Osteoblast (primary cell): ENCODE data around the gene SHISA5. TPM values are rescaled to one million over a fixed set of nuclear protein-coding genes. Genes with fewer than 3 reads are reported as not detected.
"Not testable (repeated sequence)": the region's sequence is repeated elsewhere in the genome, so short reads cannot be mapped to it uniquely, and the experiment has no call there.

Source experiments
- DNase-seq: peaks from one replicate; pipeline ENCODE4 v3.0.0; 2011; ENCODE audit warnings: low spot score, mixed read lengths; ENCODE audit not compliant: insufficient read length; ENCODE audit errors: missing footprints
- H2AFZ ChIP-seq: 2 replicates; pipeline ENCODE4 v1.6.0; 2011; ENCODE audit warnings: mild to moderate bottlenecking, low read length
- H3K27ac ChIP-seq: 2 replicates; pipeline ENCODE4 v1.5.1; 2011; ENCODE audit warnings: mild to moderate bottlenecking, low read depth, low read length, moderate library complexity
- H3K27me3 ChIP-seq: 2 replicates; pipeline ENCODE4 v1.6.0; 2012; ENCODE audit warnings: mild to moderate bottlenecking, control low read depth, inconsistent platforms, low read length, moderate library complexity; ENCODE audit not compliant: insufficient read depth
- H3K36me3 ChIP-seq: 2 replicates; pipeline ENCODE4 v1.5.1; 2011; ENCODE audit warnings: mild to moderate bottlenecking, low read length, control low read depth, moderate library complexity; ENCODE audit not compliant: insufficient read depth
- H3K4me1 ChIP-seq: 2 replicates; pipeline ENCODE4 v1.5.1; 2011; ENCODE audit warnings: mild to moderate bottlenecking, low read length, control low read depth, moderate library complexity; ENCODE audit not compliant: insufficient read depth
- H3K4me2 ChIP-seq: 2 replicates; pipeline ENCODE4 v1.6.0; 2011; ENCODE audit warnings: mild to moderate bottlenecking, low read length; ENCODE audit not compliant: insufficient read depth
- H3K4me3 ChIP-seq: fragments of 200-600 bp; sonication (generic); 3 replicates; pipeline ENCODE4 v1.5.1; 2012; ENCODE audit warnings: mild to moderate bottlenecking, low read length, inconsistent platforms; ENCODE audit not compliant: insufficient read depth
- H3K79me2 ChIP-seq: 2 replicates; pipeline ENCODE4 v1.6.0; 2012; ENCODE audit warnings: mild to moderate bottlenecking, low read length, control low read depth, inconsistent platforms; ENCODE audit not compliant: insufficient read depth
- H3K9me3 ChIP-seq: 2 replicates; pipeline ENCODE4 v1.5.1; 2011; ENCODE audit warnings: low read depth, low read length, control low read depth
- H4K20me1 ChIP-seq: 2 replicates; pipeline ENCODE4 v1.6.0; 2012; ENCODE audit warnings: mild to moderate bottlenecking, low read length, control low read depth; ENCODE audit not compliant: insufficient read depth
- CTCF ChIP-seq: IDR thresholded peaks from 2 replicates; pipeline ENCODE4 v1.5.1; 2011; ENCODE audit warnings: mild to moderate bottlenecking, low read depth, low read length, moderate library complexity; ENCODE audit errors: extremely low read depth
- total RNA-seq: library from RNA; depleted of rRNA; stranded (reverse); fragments of >200 nt; gene quantifications from 2 replicates; pipeline ENCODE4 v1.2.3, GENCODE V29; 2012

Gene SHISA5
- total RNA-seq, 1 donor: 105 TPM

DNA sequence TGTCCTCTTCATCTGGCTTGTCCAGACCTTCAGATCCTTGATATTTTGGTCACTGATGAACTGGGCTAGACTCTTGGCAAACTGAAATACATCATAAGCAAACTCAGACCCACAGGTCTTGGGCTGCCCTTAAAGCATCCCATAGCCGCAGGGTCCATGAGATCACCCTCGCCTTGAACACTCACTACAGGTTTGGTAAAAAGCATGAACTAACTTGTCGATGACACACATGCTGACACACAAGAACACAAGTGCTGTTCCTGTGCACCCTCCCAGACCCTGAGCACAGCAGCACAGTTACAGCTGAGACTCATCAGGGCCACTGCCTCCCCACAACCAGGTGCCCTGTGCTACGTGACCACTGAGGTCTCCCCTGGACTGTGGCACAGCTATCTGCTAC is 31.6 kb upstream of the SHISA5 start:
- no peak overlapping the region for H3K4me2 ChIP-seq
- no peak overlapping the region for H2AFZ ChIP-seq
- peaks cover 21% of the 10 kb centered on the region for H3K36me3 ChIP-seq
- H3K79me2 ChIP-seq: no peaks in the 10 kb centered on the region
- TF ChIP-seq CTCF: no peak
- no peak overlapping the region for H3K4me3 ChIP-seq
- no peaks in the 10 kb centered on the region for H3K27me3 ChIP-seq
- no peaks in the 10 kb centered on the region for H3K9me3 ChIP-seq
- H3K27ac ChIP-seq: no peak overlapping the region
- no peak for DNase-seq
- no peaks in the 10 kb centered on the region for H3K4me1 ChIP-seq
- no peaks in the 10 kb centered on the region for H4K20me1 ChIP-seq

GRCh38 chr3:48532977-48533337 is 29.0 kb upstream of the SHISA5 start:
- H4K20me1 ChIP-seq: no peaks in the 10 kb centered on the region
- DNase-seq: no peak
- no peak for TF ChIP-seq CTCF
- no peaks in the 10 kb centered on the region for H3K79me2 ChIP-seq
- no peak overlapping the region for H2AFZ ChIP-seq
- H3K36me3 ChIP-seq: peaks cover 30% of the 10 kb centered on the region
- no peaks in the 10 kb centered on the region for H3K27me3 ChIP-seq
- H3K9me3 ChIP-seq: no peaks in the 10 kb centered on the region
- H3K4me1 ChIP-seq: no peaks in the 10 kb centered on the region
- no peak overlapping the region for H3K4me3 ChIP-seq
- H3K27ac ChIP-seq: no peak overlapping the region
- H3K4me2 ChIP-seq: no peak overlapping the region

DNA sequence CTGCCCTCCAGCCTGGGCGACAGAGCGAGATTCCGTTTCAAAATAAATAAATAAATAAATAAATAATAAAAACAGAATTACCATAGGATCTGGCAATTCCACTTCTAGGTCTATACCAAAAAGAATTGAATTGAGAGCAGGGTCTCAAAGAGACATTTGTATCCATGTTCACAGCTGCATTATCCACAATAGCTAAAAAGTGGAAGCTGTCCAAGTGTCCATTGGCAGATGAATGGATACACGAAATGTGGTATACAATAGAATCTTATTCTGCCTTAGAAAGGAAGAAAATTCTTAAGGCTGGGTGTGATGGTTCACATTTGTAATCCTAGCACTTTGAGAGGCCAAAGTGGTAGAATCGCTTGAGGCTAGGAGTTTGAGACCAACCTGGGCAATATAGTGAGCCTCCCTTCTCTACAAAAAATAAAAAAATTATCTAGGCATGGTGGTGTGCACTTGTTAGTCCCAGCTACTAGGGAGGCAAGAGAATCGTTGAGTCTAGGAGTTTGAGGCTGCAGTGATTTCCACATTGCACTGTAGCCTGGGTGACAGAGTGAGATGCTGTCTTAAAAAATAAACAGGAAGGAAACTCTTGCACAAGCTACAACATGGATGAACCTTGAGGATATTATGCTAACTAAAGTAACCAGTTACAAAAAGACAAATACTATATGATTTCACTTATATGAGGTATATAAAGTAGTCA is 28.4 kb upstream of the SHISA5 start:
- DNase-seq: no peak
- peaks cover 32% of the 10 kb centered on the region for H3K36me3 ChIP-seq
- H2AFZ ChIP-seq: no peak overlapping the region
- no peak for TF ChIP-seq CTCF
- no peak overlapping the region for H3K27ac ChIP-seq
- H3K79me2 ChIP-seq: no peaks in the 10 kb centered on the region
- H3K27me3 ChIP-seq: no peaks in the 10 kb centered on the region
- H3K9me3 ChIP-seq: no peaks in the 10 kb centered on the region
- H3K4me1 ChIP-seq: no peaks in the 10 kb centered on the region
- H4K20me1 ChIP-seq: no peaks in the 10 kb centered on the region
- H3K4me3 ChIP-seq: no peak overlapping the region
- no peak overlapping the region for H3K4me2 ChIP-seq

GRCh38 chr3:48530701-48531100 is 26.7 kb upstream of the SHISA5 start:
- not testable (repeated sequence) for H4K20me1 ChIP-seq, H2AFZ ChIP-seq, H3K4me3 ChIP-seq, H3K9me3 ChIP-seq, H3K27me3 ChIP-seq, H3K4me2 ChIP-seq, DNase-seq, H3K27ac ChIP-seq, H3K4me1 ChIP-seq, H3K79me2 ChIP-seq
- H3K36me3 ChIP-seq: peaks cover 25% of the 10 kb centered on the region
